ENCODE results near the gene EDC4.
"Not testable (repeated sequence)": the region's sequence is repeated elsewhere in the genome, so short reads cannot be mapped to it uniquely, and the experiment has no call there.

The EDC4 gene

GRCh38 chr16:67880584-67880983, 7.7 kb downstream of the EDC4 start:
- DNase-seq = no peak

DNA sequence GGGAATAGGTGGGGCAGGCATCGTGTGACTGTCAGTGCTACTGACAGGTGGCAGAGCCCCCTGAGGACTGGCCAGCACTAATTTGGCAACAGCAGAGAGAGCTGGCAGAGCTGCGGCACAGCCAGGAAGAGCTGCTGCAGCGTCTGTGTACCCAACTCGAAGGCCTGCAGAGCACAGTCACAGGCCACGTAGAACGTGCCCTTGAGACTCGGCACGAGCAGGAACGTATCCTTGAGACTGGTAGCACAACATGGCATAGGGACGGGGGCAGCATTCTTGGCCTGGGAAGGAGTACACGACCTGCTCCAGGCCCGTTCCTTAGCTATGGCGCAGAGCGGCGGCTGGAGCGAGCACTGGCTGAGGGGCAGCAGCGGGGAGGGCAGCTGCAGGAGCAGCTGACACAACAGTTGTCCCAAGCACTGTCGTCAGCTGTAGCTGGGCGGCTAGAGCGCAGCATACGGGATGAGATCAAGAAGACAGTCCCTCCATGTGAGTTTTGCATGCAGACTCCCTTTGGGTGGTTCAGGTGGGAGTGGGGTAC, 8.8 kb downstream of the EDC4 start:
- no peak for DNase-seq

DNA sequence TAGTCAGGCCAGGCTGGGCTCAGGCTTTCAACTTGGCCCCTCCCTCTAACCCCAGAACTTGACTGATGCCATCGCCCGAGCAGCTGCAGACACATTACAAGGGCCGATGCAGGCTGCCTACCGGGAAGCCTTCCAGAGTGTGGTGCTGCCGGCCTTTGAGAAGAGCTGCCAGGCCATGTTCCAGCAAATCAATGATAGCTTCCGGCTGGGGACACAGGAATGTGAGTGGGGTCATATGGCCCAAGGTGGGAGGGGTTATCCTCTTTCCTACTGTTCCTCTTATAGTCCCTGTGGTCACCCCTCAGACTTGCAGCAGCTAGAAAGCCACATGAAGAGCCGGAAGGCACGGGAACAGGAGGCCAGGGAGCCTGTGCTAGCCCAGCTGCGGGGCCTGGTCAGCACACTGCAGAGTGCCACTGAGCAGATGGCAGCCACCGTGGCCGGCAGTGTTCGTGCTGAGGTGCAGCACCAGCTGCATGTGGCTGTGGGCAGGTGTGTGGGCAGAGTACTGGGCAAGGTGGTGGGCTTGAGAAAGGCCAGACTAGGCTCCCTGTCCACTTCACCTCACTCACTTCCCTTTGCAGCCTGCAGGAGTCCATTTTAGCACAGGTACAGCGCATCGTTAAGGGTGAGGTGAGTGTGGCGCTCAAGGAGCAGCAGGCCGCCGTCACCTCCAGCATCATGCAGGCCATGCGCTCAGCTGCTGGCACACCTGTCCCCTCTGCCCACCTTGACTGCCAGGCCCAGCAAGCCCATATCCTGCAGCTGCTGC, 9.7 kb downstream of the EDC4 start:
- no peak for DNase-seq

GRCh38 chr16:67883146-67883871, 10.5 kb downstream of the EDC4 start:
- DNase-seq = no peak

- DNase-seq = peak; percentile 78
These were observed 11.0 kb downstream of the EDC4 start for GRCh38 chr16:67883872-67884261.

DNA sequence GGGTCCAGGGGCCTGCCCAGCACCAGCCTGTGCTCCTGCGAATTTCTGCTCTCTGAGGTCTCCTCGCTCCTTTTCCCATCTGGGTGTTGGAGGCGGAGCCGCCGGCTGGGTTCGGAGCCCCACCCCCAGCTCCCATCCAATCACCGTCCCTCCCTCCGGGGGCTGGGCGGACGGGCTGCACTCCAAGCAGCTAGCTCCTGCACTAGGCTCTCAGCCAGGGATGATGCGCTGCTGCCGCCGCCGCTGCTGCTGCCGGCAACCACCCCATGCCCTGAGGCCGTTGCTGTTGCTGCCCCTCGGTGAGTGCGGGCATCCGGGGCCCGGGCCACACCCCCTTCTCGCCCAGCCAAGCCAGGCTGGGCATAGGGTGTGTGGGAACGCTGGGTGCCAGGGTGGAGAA, 11.8 kb downstream of the EDC4 start, which contains the start of gene NRN1L:
Gene NRN1L (plus strand): TSS at position 202 of the 400 bp plus-strand sequence. CDS start 19 bp downstream, at position 221.
- DNase-seq = no peak

DNA sequence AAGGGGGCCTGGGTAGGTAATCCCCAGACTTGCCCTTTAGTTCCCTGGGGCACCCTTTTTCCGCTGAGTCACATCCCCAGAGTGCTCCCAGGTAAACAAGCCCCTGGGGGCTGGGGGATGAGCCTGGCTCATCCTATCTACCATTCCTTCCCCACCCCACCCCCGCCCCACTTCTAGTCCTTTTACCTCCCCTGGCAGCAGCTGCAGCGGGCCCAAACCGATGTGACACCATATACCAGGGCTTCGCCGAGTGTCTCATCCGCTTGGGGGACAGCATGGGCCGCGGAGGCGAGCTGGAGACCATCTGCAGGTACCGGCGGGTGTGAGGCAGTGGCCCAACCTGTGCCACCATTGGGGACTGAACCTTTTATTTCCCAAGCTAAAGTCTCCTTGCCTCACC, 12.7 kb downstream of the EDC4 start:
- no peak for DNase-seq

DNA sequence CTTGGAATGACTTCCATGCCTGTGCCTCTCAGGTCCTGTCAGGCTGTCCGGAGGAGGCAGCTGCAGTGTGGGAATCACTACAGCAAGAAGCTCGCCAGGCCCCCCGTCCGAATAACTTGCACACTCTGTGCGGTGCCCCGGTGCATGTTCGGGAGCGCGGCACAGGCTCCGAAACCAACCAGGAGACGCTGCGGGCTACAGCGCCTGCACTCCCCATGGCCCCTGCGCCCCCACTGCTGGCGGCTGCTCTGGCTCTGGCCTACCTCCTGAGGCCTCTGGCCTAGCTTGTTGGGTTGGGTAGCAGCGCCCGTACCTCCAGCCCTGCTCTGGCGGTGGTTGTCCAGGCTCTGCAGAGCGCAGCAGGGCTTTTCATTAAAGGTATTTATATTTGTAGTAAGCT, 13.1 kb downstream of the EDC4 start:
- DNase-seq = no peak

- no peak for DNase-seq
These were observed 13.5 kb downstream of the EDC4 start for GRCh38 chr16:67886387-67886786.

- DNase-seq = no peak
These were observed 15.5 kb downstream of the EDC4 start for GRCh38 chr16:67888331-67888730.

DNA sequence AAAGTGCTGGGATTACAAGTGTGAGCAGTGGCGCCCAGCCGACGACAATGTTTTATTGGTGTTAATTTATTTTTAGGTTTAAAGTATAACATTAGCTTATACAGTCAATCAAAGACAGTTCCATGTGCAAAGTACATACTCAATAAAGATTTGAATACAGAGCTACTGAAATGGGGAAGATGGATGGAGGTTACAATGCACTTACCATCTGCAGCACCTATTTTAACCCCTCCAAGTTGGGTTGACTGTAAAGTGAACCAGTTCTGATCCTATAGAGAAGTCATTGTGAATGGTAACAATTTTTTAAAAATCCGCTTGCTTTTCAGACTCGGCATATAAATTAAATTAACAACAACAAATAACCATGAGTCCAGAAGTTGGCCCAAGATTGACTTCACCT, 19.5 kb downstream of the EDC4 start:
- no peak for DNase-seq

- peak; percentile 94 for DNase-seq
These were observed 20.3 kb downstream of the EDC4 start, which contains the start of gene PSKH1 for GRCh38 chr16:67892899-67893742. Gene PSKH1 (plus strand): TSS chr16:67893254. CDS start chr16:67908750, 15,496 bp downstream.

DNA sequence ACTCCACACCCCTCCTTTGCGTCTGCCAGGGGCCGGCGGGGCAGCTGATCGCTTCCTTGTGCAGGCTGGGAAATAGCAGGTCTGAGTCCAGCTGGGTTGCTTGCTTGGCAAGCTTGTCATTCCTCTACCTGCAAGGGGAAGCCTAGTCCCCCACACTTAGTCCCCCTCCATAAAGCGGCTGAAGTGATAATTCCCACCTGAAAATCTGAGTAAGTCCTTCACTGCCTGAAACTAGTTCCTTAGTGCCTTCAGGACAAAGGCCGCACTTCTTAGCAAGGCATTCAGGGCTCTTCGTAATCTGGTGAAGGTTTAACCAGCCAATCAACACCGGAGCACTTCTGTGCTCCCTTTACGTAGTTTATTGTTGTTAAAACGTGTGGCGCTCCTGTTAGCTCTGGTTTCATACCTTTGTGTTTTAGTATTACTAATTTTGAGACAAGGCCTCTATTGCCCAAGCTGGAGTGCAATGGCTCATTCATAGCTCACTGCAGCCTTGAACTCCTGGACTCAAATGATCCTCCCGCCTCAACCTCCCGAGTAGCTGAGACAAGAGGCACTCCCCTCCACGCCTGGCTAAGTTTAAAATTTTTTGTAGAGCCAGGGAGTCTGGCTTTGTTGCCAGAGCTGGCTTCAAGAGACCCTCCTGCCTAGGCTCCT, 21.0 kb downstream of the EDC4 start:
- no peak for DNase-seq

DNA sequence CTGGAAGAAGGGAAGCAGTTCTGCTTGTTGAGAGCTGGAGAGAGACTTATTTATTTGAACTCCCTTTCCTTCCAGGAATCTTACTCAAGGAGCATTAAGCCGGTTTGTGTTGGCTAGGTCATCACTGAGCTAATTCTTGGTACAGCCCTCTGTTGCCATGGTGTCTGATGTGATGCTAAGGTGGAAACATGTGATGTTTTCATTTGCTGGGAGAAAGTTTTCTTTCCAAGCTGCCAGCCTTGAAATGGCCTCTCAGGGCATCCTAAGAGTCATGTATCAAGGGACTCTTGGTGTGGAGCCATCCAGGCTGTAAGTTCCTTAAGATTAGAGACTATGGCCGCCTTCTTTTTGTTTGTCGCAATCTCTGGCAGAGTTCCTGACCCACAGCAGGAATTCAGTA, 24.4 kb downstream of the EDC4 start:
- DNase-seq = no peak

- no peak for DNase-seq
These were observed 28.9 kb downstream of the EDC4 start for GRCh38 chr16:67901734-67902133.

GRCh38 chr16:67902831-67903230, 30.0 kb downstream of the EDC4 start:
- DNase-seq = no peak

DNA sequence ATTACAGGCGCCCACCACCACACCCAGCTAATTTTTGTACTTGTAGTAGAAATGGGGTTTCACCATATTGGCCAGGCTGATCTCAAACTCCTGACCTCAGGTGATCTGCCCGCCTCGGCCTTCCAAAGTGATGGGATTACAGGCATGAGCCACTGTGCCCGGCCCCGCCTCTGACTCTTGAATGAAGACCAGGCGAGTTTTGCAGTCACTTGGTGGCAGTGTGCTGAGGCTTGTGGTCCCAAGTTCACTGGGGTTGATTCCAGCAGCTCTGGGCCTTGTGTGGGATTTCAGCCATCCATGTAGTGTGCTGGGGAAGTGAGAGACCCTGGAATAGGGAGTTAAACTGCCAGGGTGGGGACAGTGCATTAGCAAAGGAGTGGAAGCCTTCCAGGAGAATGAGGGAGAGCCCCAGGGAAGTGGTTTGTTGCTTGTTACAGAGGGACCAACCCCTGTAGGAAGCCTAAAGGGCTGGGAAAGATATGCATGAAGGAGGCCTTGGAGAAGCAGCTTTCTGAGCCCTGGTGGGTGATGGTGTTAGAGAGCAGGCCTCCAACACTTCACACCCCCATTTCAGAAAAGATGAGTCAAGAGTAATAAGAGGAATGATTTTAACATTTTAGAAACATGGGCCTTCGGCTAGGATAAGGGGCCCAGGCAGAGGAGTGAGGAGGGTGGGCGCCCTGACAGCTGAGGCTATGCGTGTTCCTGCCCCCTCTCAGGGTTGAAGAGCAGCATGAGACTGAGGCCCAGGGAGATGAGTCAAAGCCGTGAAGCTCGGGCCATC, 34.7 kb downstream of the EDC4 start:
- DNase-seq = no peak

DNA sequence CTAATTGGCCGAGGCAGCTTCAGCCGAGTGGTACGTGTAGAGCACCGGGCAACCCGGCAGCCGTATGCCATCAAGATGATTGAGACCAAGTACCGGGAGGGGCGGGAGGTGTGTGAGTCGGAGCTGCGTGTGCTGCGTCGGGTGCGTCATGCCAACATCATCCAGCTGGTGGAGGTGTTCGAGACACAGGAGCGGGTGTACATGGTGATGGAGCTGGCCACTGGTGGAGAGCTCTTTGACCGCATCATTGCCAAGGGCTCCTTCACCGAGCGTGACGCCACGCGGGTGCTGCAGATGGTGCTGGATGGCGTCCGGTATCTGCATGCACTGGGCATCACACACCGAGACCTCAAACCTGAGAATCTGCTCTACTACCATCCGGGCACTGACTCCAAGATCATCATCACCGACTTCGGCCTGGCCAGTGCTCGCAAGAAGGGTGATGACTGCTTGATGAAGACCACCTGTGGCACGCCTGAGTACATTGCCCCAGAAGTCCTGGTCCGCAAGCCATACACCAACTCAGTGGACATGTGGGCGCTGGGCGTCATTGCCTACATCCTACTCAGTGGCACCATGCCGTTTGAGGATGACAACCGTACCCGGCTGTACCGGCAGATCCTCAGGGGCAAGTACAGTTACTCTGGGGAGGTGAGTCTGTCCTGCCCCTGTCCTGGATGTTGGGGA, 36.3 kb downstream of the EDC4 start:
- DNase-seq = no peak

- DNase-seq = no peak
These were observed 37.3 kb downstream of the EDC4 start for GRCh38 chr16:67910158-67910557.

DNA sequence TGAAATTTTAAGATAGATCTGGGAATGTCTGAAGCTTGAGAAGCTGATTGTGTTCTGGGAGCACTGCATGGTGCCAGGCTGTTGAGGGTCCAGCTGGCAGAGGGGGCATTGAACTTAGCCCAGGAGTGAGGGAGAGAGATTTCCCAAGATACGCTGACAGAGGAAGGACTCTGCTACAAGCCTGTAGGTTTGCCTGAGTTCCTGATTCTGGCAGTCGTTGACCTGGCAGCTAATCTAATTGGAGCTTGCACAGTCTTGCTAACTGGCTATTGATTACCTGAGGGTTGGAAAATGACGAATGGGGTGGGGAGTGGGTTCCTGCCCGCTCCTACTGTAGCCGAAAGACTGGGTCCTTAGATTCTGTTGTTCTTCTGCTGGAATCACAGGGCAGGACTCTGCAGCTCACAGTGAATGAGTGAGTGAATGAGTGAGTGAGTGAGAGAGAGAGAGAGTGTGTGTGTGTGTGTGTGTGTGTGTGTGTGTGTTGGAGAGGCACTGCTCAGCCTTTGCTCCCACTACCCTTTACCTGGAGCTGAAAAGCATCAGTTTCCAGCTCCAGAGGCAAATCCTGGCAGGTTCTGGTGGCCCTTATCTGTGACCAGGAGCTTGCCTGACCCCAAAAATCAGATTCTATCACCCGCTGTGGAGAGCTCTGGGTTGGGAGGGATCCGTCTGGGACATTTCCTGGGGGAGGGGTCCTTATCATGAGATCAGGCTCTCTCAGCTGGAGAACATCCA, 42.1 kb downstream of the EDC4 start:
- no peak for DNase-seq

- DNase-seq = not testable (repeated sequence)
These were observed 42.6 kb downstream of the EDC4 start for GRCh38 chr16:67915496-67915769.

Measured in CD4-positive, alpha-beta T cell treated with Interleukin-12 subunit alpha and Interleukin-12 subunit beta, for 1 hour (primary cell).